Measurements from ENCODE around the gene LCP1. TPM values are rescaled to one million over a fixed set of nuclear protein-coding genes. Genes with fewer than 3 reads are reported as not detected.

The LCP1 gene
- total and polyA plus RNA-seq, 2 of the 13 experiments (the other 11 are each of a cell fraction or from before 2014, with no cell fraction given) = 1.6 TPM

GRCh38 chr13:46137627-46138317 is 44.2 kb downstream of the LCP1 start (continued):
- TF ChIP-seq DRAP1 (CRISPR knock-in tag; IDR thresholded peaks at IDR 0.05) = no peak
- no peak for TF ChIP-seq ZNF552 (CRISPR knock-in tag; IDR thresholded peaks at IDR 0.05; ENCODE audit: borderline replicate concordance)
- TF ChIP-seq TRIM24 (CRISPR knock-in tag; IDR thresholded peaks at IDR 0.05) = no peak
- TF ChIP-seq DMTF1 (CRISPR knock-in tag; IDR thresholded peaks at IDR 0.05) = no peak
- TF ChIP-seq RFX5 (IDR thresholded peaks at IDR 0.05; ENCODE audit: low read depth, low read length) = no peak

GRCh38 chr13:46136688-46137087 is 45.3 kb downstream of the LCP1 start:
- ChIA-PET POLR2A (no interaction called here), CTCF (ENCODE audit: low intra/inter-chr PET ratio, low total read pairs) (no interaction called here)
- in situ Hi-C loops (cut with HindIII; ENCODE audit: extremely low pct_ligation_motif_present, low pct_unique_long_range_greater_than_20kb) (no loop called here), intact Hi-C loops (cut with micrococcal nuclease; ENCODE audit: unreplicated experiment) (no loop called here)
- Histone ChIP-seq H3K36me3 (replicated peaks in 1 of 2; ENCODE audit: control insufficient read depth in 1 of 2, insufficient read depth in 2 of 2, low read length in 2 of 2) (no peaks in the 10 kb centered on the region), H3K4me3 (replicated peaks in 1 of 3; ENCODE audit: insufficient read depth in 1 of 3, low read depth in 2 of 3, low read length in 3 of 3) (no peak overlapping the region), H3K4me1 (ENCODE audit: insufficient read depth, low read length) (peaks cover 58% of the 10 kb centered on the region), H2AFZ (ENCODE audit: low read length) (no peak overlapping the region), H3K9ac (ENCODE audit: insufficient read depth, low read depth, low read length) (no peak overlapping the region), H4K20me1 (ENCODE audit: insufficient read depth, low read length) (no peaks in the 10 kb centered on the region), H3K27ac (ENCODE audit: extremely low read length, insufficient read depth, low read length) (no peak overlapping the region), H3K27me3 (ENCODE audit: control insufficient read depth in 1 of 2, insufficient read depth in 2 of 2, low read length in 2 of 2) (no peaks in the 10 kb centered on the region), H3K9me3 (ENCODE audit: low read length) (no peaks in the 10 kb centered on the region), H3K79me2 (ENCODE audit: insufficient read depth, low read length) (no peaks in the 10 kb centered on the region), H3K4me2 (ENCODE audit: low read depth, low read length) (no peak overlapping the region)
- no TSS peak for BruUV-seq (replicated peaks)
- WGBS (ENCODE audit: low lambda C conversion rate) = 99% methylated on average over 4 of the region's 4 CpGs
- DNase-seq (ENCODE audit: low spot score) (no peak), ATAC-seq (no peak), FAIRE-seq (no peak)
- TF ChIP-seq TBX3 (IDR thresholded peaks at IDR 0.05; ENCODE audit: borderline replicate concordance) (no peak), AHR (CRISPR knock-in tag; IDR thresholded peaks at IDR 0.05) (no peak), ZKSCAN1 (IDR thresholded peaks at IDR 0.05; ENCODE audit: low read length) (no peak), KMT2A (CRISPR knock-in tag; IDR thresholded peaks at IDR 0.05) (no peak), WIZ (CRISPR knock-in tag; IDR thresholded peaks at IDR 0.05) (no peak), IKZF1 (IDR thresholded peaks at IDR 0.05) (no peak), CC2D1A (CRISPR knock-in tag; IDR thresholded peaks at IDR 0.05) (no peak), ZNF607 (CRISPR knock-in tag; IDR thresholded peaks at IDR 0.05; ENCODE audit: borderline replicate concordance) (no peak), TGIF2 (CRISPR knock-in tag; IDR thresholded peaks at IDR 0.05) (no peak), ZNF280B (CRISPR knock-in tag; IDR thresholded peaks at IDR 0.05; ENCODE audit: borderline replicate concordance) (no peak), KMT2B (CRISPR knock-in tag; IDR thresholded peaks at IDR 0.05) (no peak), ZNF335 (CRISPR knock-in tag; IDR thresholded peaks at IDR 0.05) (no peak), TOE1 (CRISPR knock-in tag; IDR thresholded peaks at IDR 0.05) (no peak), STAT6 (CRISPR knock-in tag; IDR thresholded peaks at IDR 0.05; ENCODE audit: borderline replicate concordance) (no peak)
